ENCODE measurements around the gene HOXD11.

DNA sequence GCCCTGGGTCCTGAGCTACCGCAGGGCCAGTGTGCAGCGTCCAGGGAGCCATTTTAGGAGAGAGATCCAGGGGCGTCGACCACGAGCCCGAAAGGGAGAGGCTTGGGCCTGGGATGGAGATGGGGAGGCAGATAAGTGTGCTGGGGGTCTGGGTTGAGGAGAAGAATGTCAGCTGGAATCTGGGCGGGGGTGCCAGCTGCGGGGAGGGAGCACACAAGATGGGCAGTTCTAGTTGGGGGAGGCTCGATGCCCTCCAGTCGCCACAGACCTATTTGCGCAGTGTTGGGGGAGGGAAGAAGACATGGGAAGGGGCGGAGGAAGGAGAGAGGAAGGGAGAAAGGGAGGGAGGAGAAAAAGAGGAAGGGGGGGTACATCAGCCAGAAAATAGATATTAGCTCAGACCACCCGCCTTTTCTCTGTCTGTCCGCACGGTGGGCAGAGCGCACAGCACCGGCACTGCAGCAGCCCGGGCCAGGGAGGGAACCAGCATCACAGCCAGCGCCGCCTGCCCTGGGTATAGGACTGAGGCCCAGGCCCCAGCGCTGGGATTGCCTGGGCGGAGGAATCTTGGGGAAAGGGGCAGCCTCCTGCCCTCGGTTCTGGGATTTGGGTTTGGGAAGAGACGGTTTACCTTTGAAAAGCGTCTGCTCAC is 1.9 kb upstream of the HOXD11 start:
- TF ChIP-seq CTCF (IDR thresholded peaks at IDR 0.05; ENCODE audit: extremely low read depth in 1 of 2, insufficient read depth in 1 of 2, low read depth in 1 of 2, low read length in 2 of 2) (no peak), EZH2 (IDR thresholded peaks at IDR 0.05; ENCODE audit: borderline replicate concordance, low read depth, low read length, severe bottlenecking) (no peak), POLR2A (IDR thresholded peaks at IDR 0.05; ENCODE audit: low read depth, low read length) (no peak), MYC (IDR thresholded peaks at IDR 0.05; ENCODE audit: low read depth, low read length) (no peak), FOS (IDR thresholded peaks at IDR 0.05; ENCODE audit: borderline replicate concordance, insufficient read depth, low read length) (no peak), POLR2AphosphoS5 (IDR thresholded peaks at IDR 0.05; ENCODE audit: insufficient read depth, low read depth, low read length) (no peak)

All from endothelial cell of umbilical vein (primary cell).